SHP77 treated with DMSO at 0.1 percent for 48 hours (cell line): ENCODE results near the gene PACRG.
"Not testable (repeated sequence)": the region's sequence is repeated elsewhere in the genome, so short reads cannot be mapped to it uniquely, and the experiment has no call there.

Source experiments
- DNase-seq: peaks from one replicate; lab custom pipeline; 2025; lab: John Stamatoyannopoulos, UW

PACRG gene

GRCh38 chr6:162727322-162728182 lies at the start of gene PACRG, which contains the start of gene PRKN:
Gene PACRG (plus strand): TSS chr6:162727974.
Gene PRKN (minus strand): TSS chr6:162727766.
- peak; percentile 98 for DNase-seq

GRCh38 chr6:162678896-162679295 lies 48.9 kb upstream of the PACRG start:
- DNase-seq: not testable (repeated sequence)

- no peak for DNase-seq
These were observed 48.1 kb upstream of the PACRG start for GRCh38 chr6:162679681-162680080.

GRCh38 chr6:162680367-162680766 lies 47.4 kb upstream of the PACRG start:
- DNase-seq: no peak

- DNase-seq: no peak
These were observed 46.9 kb upstream of the PACRG start for GRCh38 chr6:162680871-162681270.

- DNase-seq: no peak
These were observed 46.3 kb upstream of the PACRG start for GRCh38 chr6:162681447-162681846.

GRCh38 chr6:162683135-162683534 lies 44.6 kb upstream of the PACRG start:
- no peak for DNase-seq

GRCh38 chr6:162684052-162684451 lies 43.7 kb upstream of the PACRG start:
- DNase-seq: no peak

GRCh38 chr6:162684961-162685360 lies 42.8 kb upstream of the PACRG start:
- DNase-seq: no peak

- DNase-seq: no peak
These were observed 42.2 kb upstream of the PACRG start for GRCh38 chr6:162685586-162685985.

GRCh38 chr6:162688751-162689345 lies 38.9 kb upstream of the PACRG start:
- DNase-seq: no peak

- no peak for DNase-seq
These were observed 37.6 kb upstream of the PACRG start for GRCh38 chr6:162690158-162690557.

- DNase-seq: no peak
These were observed 29.8 kb upstream of the PACRG start for GRCh38 chr6:162697872-162698403.

- DNase-seq: no peak
These were observed 29.3 kb upstream of the PACRG start for GRCh38 chr6:162698440-162698839.

GRCh38 chr6:162699961-162700360 lies 27.8 kb upstream of the PACRG start:
- no peak for DNase-seq

- DNase-seq: no peak
These were observed 26.8 kb upstream of the PACRG start for GRCh38 chr6:162700966-162701365.

- DNase-seq: no peak
These were observed 26.2 kb upstream of the PACRG start for GRCh38 chr6:162701551-162701950.

GRCh38 chr6:162702446-162702845 lies 25.3 kb upstream of the PACRG start:
- no peak for DNase-seq

- no peak for DNase-seq
These were observed 23.8 kb upstream of the PACRG start for GRCh38 chr6:162704001-162704400.

GRCh38 chr6:162705736-162706135 lies 22.0 kb upstream of the PACRG start:
- DNase-seq: no peak

- DNase-seq: no peak
These were observed 21.5 kb upstream of the PACRG start for GRCh38 chr6:162706232-162706631.

- DNase-seq: no peak
These were observed 18.8 kb upstream of the PACRG start for GRCh38 chr6:162708971-162709370.

- DNase-seq: no peak
These were observed 18.3 kb upstream of the PACRG start for GRCh38 chr6:162709431-162709830.
